PC-3 (cell line): Measurements from ENCODE around the gene ADAMTSL1. TPM values are rescaled to one million over a fixed set of nuclear protein-coding genes. Genes with fewer than 3 reads are reported as not detected.

Source experiments
- ATAC-seq: fragments of 200-7000 bp; cut with Tn5 transposase; 2 replicates; pipeline ENCODE4 v1.9.1; 2020; ENCODE audit warnings: mild to moderate bottlenecking, moderate library complexity
- BruUV-seq: library from RNA; stranded (reverse); fragments of 400-500 nt; replicated peaks from 2 replicates; lab custom pipeline; 2021; lab: Mats Ljungman, UMichigan
- CTCF ChIA-PET: fragments of 300-600 bp; sonication (Branson Sonifier 250); formaldehyde crosslinking; loops from one replicate; lab custom pipeline; 2022; ENCODE audit warnings: antibody characterized with exemption; lab: Charles Lee
- POLR2A ChIA-PET: fragments of 300-600 bp; sonication (Branson Sonifier 250); formaldehyde crosslinking; loops from one replicate; lab custom pipeline; 2022; ENCODE audit warnings: antibody characterized with exemption; ENCODE audit not compliant: unreplicated experiment; lab: Charles Lee
- DNase-seq: peaks from one replicate; pipeline ENCODE4 v3.0.0-alpha.2; 2015
- H2AFZ ChIP-seq: fragments of 300-600 bp; sonication (generic); 2 replicates; pipeline ENCODE4 v1.6.0; 2016; ENCODE audit warnings: antibody characterized with exemption, low read length
- H3F3A ChIP-seq: fragments of 300-600 bp; sonication (generic); one replicate; pipeline ENCODE4 v1.6.0; 2017; ENCODE audit warnings: antibody characterized with exemption, low read length, control low read depth, mild to moderate bottlenecking; ENCODE audit not compliant: unreplicated experiment
- H3K27ac ChIP-seq: fragments of 300-600 bp; sonication (generic); 2 replicates; pipeline ENCODE4 v1.5.1; 2016; ENCODE audit warnings: mild to moderate bottlenecking, low read length
- H3K27me3 ChIP-seq: fragments of 300-600 bp; sonication (generic); 2 replicates; pipeline ENCODE4 v1.6.1; 2016; ENCODE audit warnings: low read length, mixed read lengths
- H3K36me3 ChIP-seq: fragments of 300-600 bp; sonication (generic); 2 replicates; pipeline ENCODE4 v1.6.1; 2016; ENCODE audit warnings: low read depth, mixed run types, low read length, mixed read lengths
- H3K4me1 ChIP-seq: fragments of 300-600 bp; sonication (generic); 2 replicates; pipeline ENCODE4 v1.5.1; 2016; ENCODE audit warnings: low read length; ENCODE audit not compliant: insufficient read depth
- H3K4me2 ChIP-seq: fragments of 300-600 bp; sonication (generic); 2 replicates; pipeline ENCODE4 v1.6.0; 2016; ENCODE audit warnings: low read length
- H3K4me3 ChIP-seq: fragments of 300-600 bp; sonication (generic); 2 replicates; pipeline ENCODE4 v1.5.1; 2016; ENCODE audit warnings: mild to moderate bottlenecking, low read length, mixed read lengths
- H3K79me2 ChIP-seq: fragments of 300-600 bp; sonication (generic); 2 replicates; pipeline ENCODE4 v1.6.1; 2017; ENCODE audit warnings: low read length, mixed read lengths
- H3K9ac ChIP-seq: fragments of 300-600 bp; sonication (generic); 2 replicates; pipeline ENCODE4 v1.6.0; 2016; ENCODE audit warnings: mild to moderate bottlenecking, low read length
- H3K9me2 ChIP-seq: fragments of 300-600 bp; sonication (generic); replicated peaks from 2 replicates; pipeline ENCODE4 v1.6.1; 2016; ENCODE audit warnings: mixed run types, low read length, mixed read lengths
- H3K9me3 ChIP-seq: fragments of 300-600 bp; sonication (generic); 2 replicates; pipeline ENCODE4 v1.6.1; 2016; ENCODE audit warnings: low read length, mixed read lengths
- H4K20me1 ChIP-seq: fragments of 300-600 bp; sonication (generic); 2 replicates; pipeline ENCODE4 v1.6.1; 2016; ENCODE audit warnings: low read length, mixed read lengths
- CTCF ChIP-seq: fragments of 300-600 bp; sonication (generic); conservative IDR thresholded peaks from 2 replicates; pipeline ENCODE4 v1.5.1; 2017; ENCODE audit warnings: antibody characterized with exemption, low read depth, mild to moderate bottlenecking, low read length
- EZH2 ChIP-seq: fragments of 300-600 bp; sonication (generic); IDR thresholded peaks from one replicate; pipeline ENCODE4 v1.6.1; 2017; ENCODE audit warnings: antibody characterized with exemption, mild to moderate bottlenecking, low read length; ENCODE audit not compliant: unreplicated experiment
- EZH2phosphoT487 ChIP-seq: fragments of 300-600 bp; sonication (generic); IDR thresholded peaks from 2 replicates; pipeline ENCODE4 v1.6.1; 2018; ENCODE audit warnings: mild to moderate bottlenecking, antibody characterized with exemption, low read length, borderline replicate concordance
- intact Hi-C: fragments of 100-400 bp; cut with micrococcal nuclease; formaldehyde crosslinking; loops from 2 replicates; pipeline ENCODE4 v1.9.0; 2023
- total RNA-seq: library from RNA; depleted of rRNA; stranded (reverse); fragments of >200 nt; gene quantifications from 2 replicates; pipeline ENCODE4 v1.2.3, GENCODE V29; 2014

ADAMTSL1 gene
- total RNA-seq, 1 experiment from 2014 or later: 0.26 TPM

- no peaks in the 10 kb centered on the region for H3K36me3 ChIP-seq
- no peak overlapping the region for H3K4me2 ChIP-seq
- intact Hi-C loops: no loop called here
- no peak for TF ChIP-seq EZH2
- TF ChIP-seq EZH2phosphoT487: no peak
- no peak for TF ChIP-seq CTCF
- no peaks in the 10 kb centered on the region for H3K79me2 ChIP-seq
- H3F3A ChIP-seq: no peaks in the 10 kb centered on the region
- H3K9me3 ChIP-seq: no peaks in the 10 kb centered on the region
- no peak overlapping the region for H3K27ac ChIP-seq
- no TSS peak for BruUV-seq
- no peak overlapping the region for H3K9ac ChIP-seq
- DNase-seq (no peak), ATAC-seq (no peak)
- H3K27me3 ChIP-seq: no peaks in the 10 kb centered on the region
- H3K4me1 ChIP-seq: no peaks in the 10 kb centered on the region
- H4K20me1 ChIP-seq: no peaks in the 10 kb centered on the region
- H2AFZ ChIP-seq: no peak overlapping the region
- no peak overlapping the region for H3K4me3 ChIP-seq
- ChIA-PET CTCF (no interaction called here), POLR2A (no interaction called here)
- H3K9me2 ChIP-seq: no peaks in the 10 kb centered on the region
Measured at GRCh38 chr9:18851069-18851795, 377.3 kb downstream of the ADAMTSL1 start.

GRCh38 chr9:18855656-18856055, 381.7 kb downstream of the ADAMTSL1 start:
- Histone ChIP-seq H3K4me3 (no peak overlapping the region), H3K4me2 (no peak overlapping the region), H3K27ac (no peak overlapping the region), H3K9me2 (no peaks in the 10 kb centered on the region), H3K4me1 (no peaks in the 10 kb centered on the region), H3F3A (no peaks in the 10 kb centered on the region), H3K9ac (no peak overlapping the region), H3K36me3 (no peaks in the 10 kb centered on the region), H4K20me1 (no peaks in the 10 kb centered on the region), H3K9me3 (no peaks in the 10 kb centered on the region), H3K27me3 (no peaks in the 10 kb centered on the region), H2AFZ (no peak overlapping the region), H3K79me2 (no peaks in the 10 kb centered on the region)
- DNase-seq (no peak), ATAC-seq (no peak)
- BruUV-seq: no TSS peak
- CTCF ChIA-PET: no interaction called here
- intact Hi-C loops: no loop called here
- TF ChIP-seq EZH2 (no peak), CTCF (no peak), EZH2phosphoT487 (no peak)
- POLR2A ChIA-PET: no interaction called here

GRCh38 chr9:18857334-18857733, 383.4 kb downstream of the ADAMTSL1 start:
- H3K4me3 ChIP-seq: no peak overlapping the region
- BruUV-seq: no TSS peak
- DNase-seq: no peak
- no peaks in the 10 kb centered on the region for H4K20me1 ChIP-seq
- no peaks in the 10 kb centered on the region for H3K4me1 ChIP-seq
- H3K4me2 ChIP-seq: no peak overlapping the region
- CTCF ChIA-PET: no interaction called here
- no peaks in the 10 kb centered on the region for H3K27me3 ChIP-seq
- no peaks in the 10 kb centered on the region for H3K79me2 ChIP-seq
- no peak for TF ChIP-seq EZH2
- TF ChIP-seq EZH2phosphoT487: no peak
- no peak for TF ChIP-seq CTCF
- H3F3A ChIP-seq: no peaks in the 10 kb centered on the region
- no peak for ATAC-seq
- H3K9me2 ChIP-seq: no peaks in the 10 kb centered on the region
- no peaks in the 10 kb centered on the region for H3K9me3 ChIP-seq
- no peaks in the 10 kb centered on the region for H3K36me3 ChIP-seq
- H2AFZ ChIP-seq: no peak overlapping the region
- H3K9ac ChIP-seq: no peak overlapping the region
- no peak overlapping the region for H3K27ac ChIP-seq
- intact Hi-C loops: no loop called here
- POLR2A ChIA-PET: no interaction called here
